Fibroblast of lung (primary cell): Measurements from ENCODE around the gene CXCR4.

Experiments
- EZH2 ChIP-seq: IDR thresholded peaks from 2 replicates; pipeline ENCODE4 v1.5.1; 2012; ENCODE audit warnings: low read length, control low read depth, mild to moderate bottlenecking; ENCODE audit errors: missing control alignments
- TF ChIP-seq, protein P1 (sequence below), 2 donors: IDR thresholded peaks in 1 of 2; conservative IDR thresholded peaks in 1 of 2; 1 replicate in 1 of 2; 2 replicates in 1 of 2; pipeline ENCODE4 v1.5.1; 2011 to 2012; ENCODE audit warnings: low read length in 2 of 2, control low read depth in 1 of 2, inconsistent platforms in 1 of 2, low read depth in 1 of 2, mild to moderate bottlenecking in 1 of 2

DNA sequence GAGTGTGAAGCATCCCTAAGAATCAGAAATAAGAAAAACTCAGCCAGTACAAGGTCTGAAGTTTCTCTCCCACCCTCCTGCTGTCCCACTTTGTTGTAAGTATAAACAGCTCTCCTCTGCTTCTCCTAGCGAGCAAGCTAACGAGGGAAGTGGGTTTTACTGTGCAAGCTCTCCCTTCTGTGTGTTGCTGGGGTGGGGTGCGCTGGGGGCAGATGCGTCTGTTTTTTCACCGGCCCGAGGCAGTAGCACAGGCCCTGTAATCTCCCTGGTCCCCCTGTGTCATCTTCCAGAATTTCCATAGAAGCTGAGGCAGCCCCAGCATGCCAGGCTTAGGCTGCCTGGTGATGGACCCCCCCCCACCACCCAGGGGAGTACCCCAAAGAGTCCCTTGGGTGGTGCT, 9.4 kb upstream of the CXCR4 start:
- TF ChIP-seq, protein P1, sequence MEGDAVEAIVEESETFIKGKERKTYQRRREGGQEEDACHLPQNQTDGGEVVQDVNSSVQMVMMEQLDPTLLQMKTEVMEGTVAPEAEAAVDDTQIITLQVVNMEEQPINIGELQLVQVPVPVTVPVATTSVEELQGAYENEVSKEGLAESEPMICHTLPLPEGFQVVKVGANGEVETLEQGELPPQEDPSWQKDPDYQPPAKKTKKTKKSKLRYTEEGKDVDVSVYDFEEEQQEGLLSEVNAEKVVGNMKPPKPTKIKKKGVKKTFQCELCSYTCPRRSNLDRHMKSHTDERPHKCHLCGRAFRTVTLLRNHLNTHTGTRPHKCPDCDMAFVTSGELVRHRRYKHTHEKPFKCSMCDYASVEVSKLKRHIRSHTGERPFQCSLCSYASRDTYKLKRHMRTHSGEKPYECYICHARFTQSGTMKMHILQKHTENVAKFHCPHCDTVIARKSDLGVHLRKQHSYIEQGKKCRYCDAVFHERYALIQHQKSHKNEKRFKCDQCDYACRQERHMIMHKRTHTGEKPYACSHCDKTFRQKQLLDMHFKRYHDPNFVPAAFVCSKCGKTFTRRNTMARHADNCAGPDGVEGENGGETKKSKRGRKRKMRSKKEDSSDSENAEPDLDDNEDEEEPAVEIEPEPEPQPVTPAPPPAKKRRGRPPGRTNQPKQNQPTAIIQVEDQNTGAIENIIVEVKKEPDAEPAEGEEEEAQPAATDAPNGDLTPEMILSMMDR (conservative IDR thresholded peaks at IDR 0.05 in 1 of 2, IDR thresholded peaks at IDR 0.05 in 1 of 2; ENCODE audit: low read depth in 1 of 2, low read length in 2 of 2): no peak
- TF ChIP-seq EZH2: no peak
